Right lobe of liver (tissue), 4 donors: ENCODE data around the gene MAP3K4.

ENCODE experiments used
- POLR2A ChIP-seq: fragments of 450-650 bp; IDR thresholded peaks from one replicate; pipeline ENCODE4 v1.6.1; 2017; ENCODE audit warnings: antibody characterized with exemption, mild to moderate bottlenecking
- TF ChIP-seq, protein P1 (sequence below), 4 donors: fragments of 200-600 bp in 3 of 4; fragments of 450-650 bp in 1 of 4; IDR thresholded peaks; one replicate each; pipeline versions ENCODE4 v1.5.1 to v1.8.0; 2016 to 2022; ENCODE audit warnings: antibody characterized with exemption in 4 of 4, mild to moderate bottlenecking in 2 of 4
- donor health status: DM: no; HTN: no; CAD: no.
- donor health status: DM: no; HTN: no; CAD: no.
- donor health status: DM: no; HTN: yes; CAD: no.

DNA sequence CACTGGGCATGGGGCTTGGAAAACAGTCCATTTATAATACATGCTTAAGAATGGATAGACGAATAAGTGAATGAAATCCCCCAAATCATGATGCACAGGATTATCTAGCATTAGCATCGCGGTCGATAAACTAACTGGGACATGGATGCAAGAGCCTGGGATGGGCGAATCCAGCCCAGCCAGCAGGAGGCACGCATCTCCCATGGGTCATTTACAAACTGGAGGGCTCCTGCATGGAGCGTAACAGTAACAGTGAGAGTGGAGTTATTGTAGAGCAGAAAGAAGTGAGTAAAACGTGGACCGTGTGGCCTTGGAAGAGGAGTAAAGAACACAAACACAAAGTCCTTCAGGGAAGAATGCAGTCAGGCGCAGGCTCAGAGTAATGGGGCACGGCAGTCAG lies 145.8 kb downstream of the MAP3K4 start:
- TF ChIP-seq POLR2A = no peak
- TF ChIP-seq, protein P1, sequence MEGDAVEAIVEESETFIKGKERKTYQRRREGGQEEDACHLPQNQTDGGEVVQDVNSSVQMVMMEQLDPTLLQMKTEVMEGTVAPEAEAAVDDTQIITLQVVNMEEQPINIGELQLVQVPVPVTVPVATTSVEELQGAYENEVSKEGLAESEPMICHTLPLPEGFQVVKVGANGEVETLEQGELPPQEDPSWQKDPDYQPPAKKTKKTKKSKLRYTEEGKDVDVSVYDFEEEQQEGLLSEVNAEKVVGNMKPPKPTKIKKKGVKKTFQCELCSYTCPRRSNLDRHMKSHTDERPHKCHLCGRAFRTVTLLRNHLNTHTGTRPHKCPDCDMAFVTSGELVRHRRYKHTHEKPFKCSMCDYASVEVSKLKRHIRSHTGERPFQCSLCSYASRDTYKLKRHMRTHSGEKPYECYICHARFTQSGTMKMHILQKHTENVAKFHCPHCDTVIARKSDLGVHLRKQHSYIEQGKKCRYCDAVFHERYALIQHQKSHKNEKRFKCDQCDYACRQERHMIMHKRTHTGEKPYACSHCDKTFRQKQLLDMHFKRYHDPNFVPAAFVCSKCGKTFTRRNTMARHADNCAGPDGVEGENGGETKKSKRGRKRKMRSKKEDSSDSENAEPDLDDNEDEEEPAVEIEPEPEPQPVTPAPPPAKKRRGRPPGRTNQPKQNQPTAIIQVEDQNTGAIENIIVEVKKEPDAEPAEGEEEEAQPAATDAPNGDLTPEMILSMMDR (IDR thresholded peaks at IDR 0.05) = no peak
